Endothelial cell of umbilical vein (primary cell): Measurements from ENCODE around the gene GTF2A2. TPM values are rescaled to one million over a fixed set of nuclear protein-coding genes. Genes with fewer than 3 reads are reported as not detected.

Source experiments
- BruUV-seq: library from RNA; stranded (reverse); fragments of 400-500 nt; replicated peaks from 2 replicates; lab custom pipeline; 2021; lab: Mats Ljungman, UMichigan
- CTCF ChIA-PET: fragments of 300-600, 350-600 bp; sonication (Branson Sonifier 250); formaldehyde crosslinking; loops from one replicate; lab custom pipeline; 2021; ENCODE audit warnings: antibody characterized with exemption, inconsistent platforms; lab: Charles Lee
- POLR2A ChIA-PET: fragments of 300-600, 350-600 bp; sonication (Branson Sonifier 250); formaldehyde crosslinking; loops from one replicate; lab custom pipeline; 2021; ENCODE audit warnings: antibody characterized with exemption, inconsistent platforms; lab: Charles Lee
- DNase-seq: peaks from one replicate; pipeline ENCODE4 v3.0.0-alpha.2; 2011; ENCODE audit warnings: low read depth, low spot score
- FAIRE-seq: peaks from 2 replicates; lab custom pipeline; 2011; peaks lifted over from hg19 to GRCh38; lab: Jason Lieb, UNC
- H2AFZ ChIP-seq: 2 replicates; pipeline ENCODE4 v1.6.0; 2012; ENCODE audit warnings: low read depth, low read length, control low read depth, inconsistent platforms
- H3K27ac ChIP-seq: 2 replicates; pipeline ENCODE4 v1.5.1; 2011; ENCODE audit warnings: low read depth, mild to moderate bottlenecking, control low read depth, low read length, moderate library complexity; ENCODE audit not compliant: insufficient read depth
- H3K27me3 ChIP-seq, 2 experiments: 2 replicates each; pipeline versions ENCODE4 v1.6.0 to v1.6.1; 2011; ENCODE audit warnings: low read length in 2 of 2, mixed read lengths in 1 of 2; ENCODE audit not compliant: control insufficient read depth in 2 of 2, insufficient read depth in 2 of 2
- H3K36me3 ChIP-seq, 2 experiments: 2 replicates in 1 of 2; 3 replicates in 1 of 2; pipeline ENCODE4 v1.5.1; 2011; ENCODE audit warnings: low read length in 2 of 2, mild to moderate bottlenecking in 1 of 2, moderate library complexity in 1 of 2; ENCODE audit not compliant: control insufficient read depth in 2 of 2, insufficient read depth in 2 of 2; ENCODE audit errors: extremely low read depth in 1 of 2
- H3K4me1 ChIP-seq: 3 replicates; pipeline ENCODE4 v1.5.1; 2011; ENCODE audit warnings: mild to moderate bottlenecking, low read length; ENCODE audit not compliant: control insufficient read depth, insufficient read depth; ENCODE audit errors: extremely low read depth
- H3K4me2 ChIP-seq: 2 replicates; pipeline ENCODE4 v1.6.1; 2011; ENCODE audit warnings: low read length, control low read depth, mixed read lengths; ENCODE audit not compliant: insufficient read depth
- H3K4me3 ChIP-seq, 3 experiments: fragments of 200-600 bp in 1 of 3; sonication (generic), shearing (Covaris generic) in 1 of 3; replicated peaks in 1 of 3; 2 replicates each; pipeline ENCODE4 v1.5.1; 2011 to 2016; ENCODE audit warnings: control low read depth in 3 of 3, low read length in 3 of 3, mild to moderate bottlenecking in 2 of 3, inconsistent platforms in 1 of 3, low read depth in 1 of 3, moderate library complexity in 1 of 3; ENCODE audit not compliant: insufficient read depth in 1 of 3
- H3K79me2 ChIP-seq: 2 replicates; pipeline ENCODE4 v1.6.0; 2012; ENCODE audit warnings: low read length, inconsistent platforms; ENCODE audit not compliant: control insufficient read depth, insufficient read depth
- H3K9ac ChIP-seq: replicated peaks from 2 replicates; pipeline ENCODE3; 2011; ENCODE audit warnings: low read length, control low read depth; ENCODE audit not compliant: insufficient read depth; ENCODE audit errors: extremely low read depth
- H3K9me1 ChIP-seq: replicated peaks from 3 replicates; pipeline ENCODE4 v1.6.0; 2011; ENCODE audit warnings: mild to moderate bottlenecking, low read length; ENCODE audit not compliant: control insufficient read depth, insufficient read depth; ENCODE audit errors: extremely low read depth
- H3K9me3 ChIP-seq: replicated peaks from 2 replicates; pipeline ENCODE4 v1.5.1; 2012; ENCODE audit warnings: low read length, inconsistent platforms; ENCODE audit not compliant: control insufficient read depth, insufficient read depth
- H4K20me1 ChIP-seq: replicated peaks from 2 replicates; pipeline ENCODE3; 2011; ENCODE audit warnings: mild to moderate bottlenecking, low read length; ENCODE audit not compliant: control insufficient read depth, insufficient read depth; ENCODE audit errors: extremely low read depth
- CTCF ChIP-seq, 2 donors: IDR thresholded peaks; 1 replicate in 1 of 2; 2 replicates in 1 of 2; pipeline ENCODE4 v1.5.1; 2011; ENCODE audit warnings: low read length in 2 of 2, mild to moderate bottlenecking in 2 of 2, moderate library complexity in 2 of 2, control low read depth in 1 of 2, inconsistent platforms in 1 of 2, low read depth in 1 of 2; ENCODE audit not compliant: insufficient read depth in 1 of 2; ENCODE audit errors: extremely low read depth in 1 of 2
- EZH2 ChIP-seq: IDR thresholded peaks from 2 replicates; pipeline ENCODE4 v1.6.1; 2012; ENCODE audit warnings: borderline replicate concordance, low read depth, mild to moderate bottlenecking, moderate library complexity, low read length, inconsistent platforms; ENCODE audit not compliant: severe bottlenecking
- FOS ChIP-seq: IDR thresholded peaks from 2 replicates; pipeline ENCODE4 v1.6.1; 2011; ENCODE audit warnings: mild to moderate bottlenecking, low read length, moderate library complexity, borderline replicate concordance; ENCODE audit not compliant: insufficient read depth
- GATA2 ChIP-seq: IDR thresholded peaks from 2 replicates; pipeline ENCODE4 v1.7.0; 2011; ENCODE audit warnings: low read depth, mild to moderate bottlenecking, moderate library complexity, mixed read lengths, low read length; ENCODE audit not compliant: insufficient read length, insufficient read depth
- JUN ChIP-seq: IDR thresholded peaks from 2 replicates; pipeline ENCODE4 v1.6.1; 2011; ENCODE audit warnings: borderline replicate concordance, low read depth; ENCODE audit not compliant: insufficient read length, insufficient read depth
- MAX ChIP-seq: IDR thresholded peaks from 2 replicates; pipeline ENCODE4 v1.6.1; 2011; ENCODE audit not compliant: insufficient read depth, insufficient read length
- MYC ChIP-seq: IDR thresholded peaks from one replicate; pipeline ENCODE4 v1.6.1; 2011; ENCODE audit warnings: mild to moderate bottlenecking, low read depth, low read length
- POLR2A ChIP-seq: IDR thresholded peaks from 2 replicates; pipeline ENCODE4 v1.6.1; 2012; ENCODE audit warnings: low read depth, mild to moderate bottlenecking, control low read depth, low read length
- POLR2AphosphoS5 ChIP-seq: IDR thresholded peaks from 2 replicates; pipeline ENCODE4 v1.6.1; 2012; ENCODE audit warnings: low read depth, mild to moderate bottlenecking, control low read depth, low read length, moderate library complexity; ENCODE audit not compliant: insufficient read depth
- dilution Hi-C: fragments of 300-500 bp; cut with MboI; formaldehyde crosslinking; loops from one replicate; pipeline ENCODE4 v1.15.0; 2019; ENCODE audit warnings: low sequenced_read_pairs; ENCODE audit not compliant: extremely low pct_ligation_motif_present
- intact Hi-C: fragments of 100-400 bp; cut with micrococcal nuclease; formaldehyde crosslinking; loops from one replicate; pipeline ENCODE4 v1.10.0; 2022
- polyA plus RNA-seq, 4 experiments: library from polyadenylated mRNA; depleted of rRNA in 3 of 4; stranded (reverse) in 3 of 4; unstranded in 1 of 4; fragments of >200 nt; gene quantifications; 2 replicates each; pipeline versions ENCODE4 v1.2.1 to v1.2.3, GENCODE V29; 2011 to 2012; ENCODE audit warnings: missing spikeins in 1 of 4
- total RNA-seq: library from RNA; stranded (reverse); gene quantifications from 2 replicates; pipeline ENCODE4 v1.2.3, GENCODE V29; 2021

The GTF2A2 gene
- total and polyA plus RNA-seq, 2 donors (not counting 3 experiments of a cell fraction or from before 2014, with no cell fraction given) = 67.9 to 128 TPM

- Histone ChIP-seq H3K79me2 (no peaks in the 10 kb centered on the region), H3K9me3 (no peaks in the 10 kb centered on the region), H3K36me3 (no peaks in the 10 kb centered on the region), H3K4me1 (no peaks in the 10 kb centered on the region), H2AFZ (no peak overlapping the region), H3K27ac (no peak overlapping the region), H3K4me3 (no peak overlapping the region), H3K27me3 (peaks cover 0 to 4% of the 10 kb centered on the region in 2 experiments), H3K4me2 (no peak overlapping the region), H4K20me1 (no peaks in the 10 kb centered on the region), H3K9me1 (no peaks in the 10 kb centered on the region), H3K9ac (no peak overlapping the region)
- intact Hi-C loops = no loop called here
- FAIRE-seq (no peak), DNase-seq (no peak)
- no peak for TF ChIP-seq POLR2AphosphoS5
- TF ChIP-seq CTCF (IDR thresholded peaks at IDR 0.05; ENCODE audit: extremely low read depth in 1 of 2, insufficient read depth in 1 of 2, low read depth in 1 of 2, low read length in 2 of 2) = no peak
- no peak for TF ChIP-seq EZH2
- no peak for TF ChIP-seq MYC
- no peak for TF ChIP-seq MAX
- TF ChIP-seq GATA2 = no peak
- TF ChIP-seq FOS = no peak
- TF ChIP-seq POLR2A = no peak
- no peak for TF ChIP-seq JUN
- CTCF ChIA-PET = interaction anchor here (1.9 kb wide), 1 partner anchor 57 kb away, joined by 6 read pairs; no protein-coding TSS in a partner anchor
- BruUV-seq = no TSS peak
- POLR2A ChIA-PET = interaction anchor here (1.3 kb wide), 1 partner anchor 67 kb away, joined by 4 read pairs; the partner anchor contains the start of gene GTF2A2
- dilution Hi-C loops = no loop called here
These were observed 67.3 kb downstream of the GTF2A2 start for GRCh38 chr15:59590027-59590426.

Other genes starting within 250 kb of the GTF2A2 start
- gene FAM81A, start 219.3 kb downstream of the GTF2A2 start, total RNA-seq = 0.32 and 1.2 TPM in 2 replicates
- gene FAM81A, start 219.3 kb downstream of the GTF2A2 start, polyA plus RNA-seq = 0.28 TPM in 1 of 2 replicates, not detected in the other
- not detected in 2 replicates for gene GCNT3, start 45.7 kb downstream of the GTF2A2 start, total RNA-seq
- not detected in 2 replicates for gene GCNT3, start 45.7 kb downstream of the GTF2A2 start, polyA plus RNA-seq
- gene BNIP2, start 31.8 kb upstream of the GTF2A2 start, total RNA-seq = 90.1 and 99.2 TPM in 2 replicates
- 29.2 and 39.1 TPM in 2 replicates for gene BNIP2, start 31.8 kb upstream of the GTF2A2 start, polyA plus RNA-seq